H1 (cell line): Measurements from ENCODE around the gene EMX1.

Experiments
- CEBPB ChIP-seq: IDR thresholded peaks from 2 replicates; pipeline ENCODE4 v1.6.1; 2012; ENCODE audit warnings: low read depth, low read length
- CHD2 ChIP-seq: IDR thresholded peaks from 2 replicates; pipeline ENCODE4 v1.6.1; 2012; ENCODE audit warnings: low read length, improper control_type of control experiment
- GABPA ChIP-seq: IDR thresholded peaks from 2 replicates; pipeline ENCODE4 v1.6.1; 2011; ENCODE audit warnings: mild to moderate bottlenecking, low read length, moderate library complexity, borderline replicate concordance; ENCODE audit not compliant: insufficient read depth
- KDM5A ChIP-seq: fragments of 200-600 bp; IDR thresholded peaks from 2 replicates; pipeline ENCODE4 v1.7.1; 2012; ENCODE audit warnings: mild to moderate bottlenecking, low read length, inconsistent platforms, mixed read lengths
- RBBP5 ChIP-seq: IDR thresholded peaks from 2 replicates; pipeline ENCODE4 v1.7.1; 2012; ENCODE audit warnings: low read depth, mild to moderate bottlenecking, inconsistent platforms, low read length, moderate library complexity, borderline replicate concordance
- TEAD4 ChIP-seq: IDR thresholded peaks from 2 replicates; pipeline ENCODE4 v1.6.1; 2012; ENCODE audit warnings: low read depth, low read length, inconsistent platforms, mixed read lengths
- ZNF274 ChIP-seq: IDR thresholded peaks from 2 replicates; pipeline ENCODE4 v1.7.0; 2012; ENCODE audit warnings: low read length, borderline replicate concordance; ENCODE audit errors: extremely low read depth
- TF ChIP-seq, protein P1 (sequence below), 3 experiments: IDR thresholded peaks; 1 replicate in 2 of 3; 2 replicates in 1 of 3; pipeline versions ENCODE4 v1.5.1 to v1.6.1; 2011; ENCODE audit warnings: low read length in 3 of 3, mild to moderate bottlenecking in 3 of 3, inconsistent platforms in 2 of 3, low read depth in 1 of 3, moderate library complexity in 1 of 3; ENCODE audit not compliant: insufficient read depth in 1 of 3; ENCODE audit errors: control extremely low read depth in 1 of 3
- TF ChIP-seq, protein P2 (sequence below): IDR thresholded peaks from 2 replicates; pipeline ENCODE4 v1.6.1; 2011; ENCODE audit warnings: low read depth, mild to moderate bottlenecking, low read length; ENCODE audit not compliant: insufficient read depth

- TF ChIP-seq CHD2 (no peak), RBBP5 (no peak), ZNF274 (no peak), CEBPB (no peak), GABPA (no peak), KDM5A (no peak), TEAD4 (no peak)
- TF ChIP-seq, protein P1, sequence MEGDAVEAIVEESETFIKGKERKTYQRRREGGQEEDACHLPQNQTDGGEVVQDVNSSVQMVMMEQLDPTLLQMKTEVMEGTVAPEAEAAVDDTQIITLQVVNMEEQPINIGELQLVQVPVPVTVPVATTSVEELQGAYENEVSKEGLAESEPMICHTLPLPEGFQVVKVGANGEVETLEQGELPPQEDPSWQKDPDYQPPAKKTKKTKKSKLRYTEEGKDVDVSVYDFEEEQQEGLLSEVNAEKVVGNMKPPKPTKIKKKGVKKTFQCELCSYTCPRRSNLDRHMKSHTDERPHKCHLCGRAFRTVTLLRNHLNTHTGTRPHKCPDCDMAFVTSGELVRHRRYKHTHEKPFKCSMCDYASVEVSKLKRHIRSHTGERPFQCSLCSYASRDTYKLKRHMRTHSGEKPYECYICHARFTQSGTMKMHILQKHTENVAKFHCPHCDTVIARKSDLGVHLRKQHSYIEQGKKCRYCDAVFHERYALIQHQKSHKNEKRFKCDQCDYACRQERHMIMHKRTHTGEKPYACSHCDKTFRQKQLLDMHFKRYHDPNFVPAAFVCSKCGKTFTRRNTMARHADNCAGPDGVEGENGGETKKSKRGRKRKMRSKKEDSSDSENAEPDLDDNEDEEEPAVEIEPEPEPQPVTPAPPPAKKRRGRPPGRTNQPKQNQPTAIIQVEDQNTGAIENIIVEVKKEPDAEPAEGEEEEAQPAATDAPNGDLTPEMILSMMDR (IDR thresholded peaks at IDR 0.05; ENCODE audit: control extremely low read depth in 1 of 3, insufficient read depth in 1 of 3, low read depth in 1 of 3, low read length in 3 of 3), result no peak
- TF ChIP-seq, protein P2, sequence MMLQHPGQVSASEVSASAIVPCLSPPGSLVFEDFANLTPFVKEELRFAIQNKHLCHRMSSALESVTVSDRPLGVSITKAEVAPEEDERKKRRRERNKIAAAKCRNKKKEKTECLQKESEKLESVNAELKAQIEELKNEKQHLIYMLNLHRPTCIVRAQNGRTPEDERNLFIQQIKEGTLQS, result no peak
These were observed 47.7 kb downstream of the EMX1 start for GRCh38 chr2:72965016-72965415.
